Measurements from ENCODE around the gene HSPBP1.

Gene HSPBP1

GRCh38 chr19:55258828-55259539 lies 20.9 kb downstream of the HSPBP1 start, which contains the start of gene PPP6R1 (continued):
- TF ChIP-seq ZNF585B (tag by site-specific recombination; IDR thresholded peaks at IDR 0.05) (no peak), ZNF600 (tag by site-specific recombination; IDR thresholded peaks at IDR 0.05) (peak; percentile 81; the same call in 1 of the 2 replicates), REST (tag by site-specific recombination; IDR thresholded peaks at IDR 0.05) (0 out of 2 replicates have a peak, but pooled peaks have one; percentile 21), CTCF (tag by site-specific recombination; IDR thresholded peaks at IDR 0.05) (no peak), ZNF623 (tag by site-specific recombination; IDR thresholded peaks at IDR 0.05) (peak; percentile 33), ZNF416 (tag by site-specific recombination; IDR thresholded peaks at IDR 0.05) (no peak), ZNF777 (tag by site-specific recombination; IDR thresholded peaks at IDR 0.05; ENCODE audit: borderline replicate concordance) (peak; percentile 64; the same call in 1 of the 2 replicates), ZNF302 (tag by site-specific recombination; IDR thresholded peaks at IDR 0.05; ENCODE audit: low read depth) (0 out of 2 replicates have a peak, but pooled peaks have one; percentile 46), ZNF571 (tag by site-specific recombination; IDR thresholded peaks at IDR 0.05) (no peak), ZNF394 (tag by site-specific recombination; IDR thresholded peaks at IDR 0.05; ENCODE audit: borderline replicate concordance) (peak; percentile 79; the same call in 1 of the 2 replicates), ZFP37 (tag by site-specific recombination; IDR thresholded peaks at IDR 0.05) (peak; percentile 93), REPIN1 (tag by site-specific recombination; IDR thresholded peaks at IDR 0.05; ENCODE audit: low read depth) (0 out of 2 replicates have a peak, but pooled peaks have one; percentile 13), ZNF561 (tag by site-specific recombination; IDR thresholded peaks at IDR 0.05; ENCODE audit: borderline replicate concordance) (peak; percentile 97), ZNF548 (tag by site-specific recombination; IDR thresholded peaks at IDR 0.05) (no peak), HOXA7 (CRISPR knock-in tag; IDR thresholded peaks at IDR 0.05; ENCODE audit: borderline replicate concordance) (no peak), IKZF3 (tag by site-specific recombination; IDR thresholded peaks at IDR 0.05) (peak; percentile 95), ZNF280D (tag by site-specific recombination; IDR thresholded peaks at IDR 0.05) (peak; percentile 90), ZNF701 (tag by site-specific recombination; IDR thresholded peaks at IDR 0.05) (no peak), ZNF324 (tag by site-specific recombination; IDR thresholded peaks at IDR 0.05) (peak; percentile 99), HOXD13 (CRISPR knock-in tag; IDR thresholded peaks at IDR 0.05; ENCODE audit: borderline replicate concordance) (peak; percentile 80; the same call in 1 of the 2 replicates), ZFP69B (tag by site-specific recombination; IDR thresholded peaks at IDR 0.05) (peak; percentile 82)
- TF ChIP-seq, protein P1, sequence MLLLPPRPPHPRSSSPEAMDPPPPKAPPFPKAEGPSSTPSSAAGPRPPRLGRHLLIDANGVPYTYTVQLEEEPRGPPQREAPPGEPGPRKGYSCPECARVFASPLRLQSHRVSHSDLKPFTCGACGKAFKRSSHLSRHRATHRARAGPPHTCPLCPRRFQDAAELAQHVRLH (tag by site-specific recombination; IDR thresholded peaks at IDR 0.05): peak; percentile 91
- TF ChIP-seq, protein P2, sequence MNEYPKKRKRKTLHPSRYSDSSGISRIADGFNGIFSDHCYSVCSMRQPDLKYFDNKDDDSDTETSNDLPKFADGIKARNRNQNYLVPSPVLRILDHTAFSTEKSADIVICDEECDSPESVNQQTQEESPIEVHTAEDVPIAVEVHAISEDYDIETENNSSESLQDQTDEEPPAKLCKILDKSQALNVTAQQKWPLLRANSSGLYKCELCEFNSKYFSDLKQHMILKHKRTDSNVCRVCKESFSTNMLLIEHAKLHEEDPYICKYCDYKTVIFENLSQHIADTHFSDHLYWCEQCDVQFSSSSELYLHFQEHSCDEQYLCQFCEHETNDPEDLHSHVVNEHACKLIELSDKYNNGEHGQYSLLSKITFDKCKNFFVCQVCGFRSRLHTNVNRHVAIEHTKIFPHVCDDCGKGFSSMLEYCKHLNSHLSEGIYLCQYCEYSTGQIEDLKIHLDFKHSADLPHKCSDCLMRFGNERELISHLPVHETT (tag by site-specific recombination; IDR thresholded peaks at IDR 0.05): peak; percentile 94
- TF ChIP-seq, protein P3, sequence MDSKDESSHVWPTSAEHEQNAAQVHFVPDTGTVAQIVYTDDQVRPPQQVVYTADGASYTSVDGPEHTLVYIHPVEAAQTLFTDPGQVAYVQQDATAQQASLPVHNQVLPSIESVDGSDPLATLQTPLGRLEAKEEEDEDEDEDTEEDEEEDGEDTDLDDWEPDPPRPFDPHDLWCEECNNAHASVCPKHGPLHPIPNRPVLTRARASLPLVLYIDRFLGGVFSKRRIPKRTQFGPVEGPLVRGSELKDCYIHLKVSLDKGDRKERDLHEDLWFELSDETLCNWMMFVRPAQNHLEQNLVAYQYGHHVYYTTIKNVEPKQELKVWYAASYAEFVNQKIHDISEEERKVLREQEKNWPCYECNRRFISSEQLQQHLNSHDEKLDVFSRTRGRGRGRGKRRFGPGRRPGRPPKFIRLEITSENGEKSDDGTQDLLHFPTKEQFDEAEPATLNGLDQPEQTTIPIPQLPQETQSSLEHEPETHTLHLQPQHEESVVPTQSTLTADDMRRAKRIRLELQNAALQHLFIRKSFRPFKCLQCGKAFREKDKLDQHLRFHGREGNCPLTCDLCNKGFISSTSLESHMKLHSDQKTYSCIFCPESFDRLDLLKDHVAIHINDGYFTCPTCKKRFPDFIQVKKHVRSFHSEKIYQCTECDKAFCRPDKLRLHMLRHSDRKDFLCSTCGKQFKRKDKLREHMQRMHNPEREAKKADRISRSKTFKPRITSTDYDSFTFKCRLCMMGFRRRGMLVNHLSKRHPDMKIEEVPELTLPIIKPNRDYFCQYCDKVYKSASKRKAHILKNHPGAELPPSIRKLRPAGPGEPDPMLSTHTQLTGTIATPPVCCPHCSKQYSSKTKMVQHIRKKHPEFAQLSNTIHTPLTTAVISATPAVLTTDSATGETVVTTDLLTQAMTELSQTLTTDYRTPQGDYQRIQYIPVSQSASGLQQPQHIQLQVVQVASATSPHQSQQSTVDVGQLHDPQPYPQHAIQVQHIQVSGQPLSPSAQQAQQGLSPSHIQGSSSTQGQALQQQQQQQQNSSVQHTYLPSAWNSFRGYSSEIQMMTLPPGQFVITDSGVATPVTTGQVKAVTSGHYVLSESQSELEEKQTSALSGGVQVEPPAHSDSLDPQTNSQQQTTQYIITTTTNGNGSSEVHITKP (tag by site-specific recombination; IDR thresholded peaks at IDR 0.05): peak; percentile 83

Measured in HEK293 (cell line).